Endothelial cell of umbilical vein (primary cell): ENCODE data around the gene NANOS2. TPM values are rescaled to one million over a fixed set of nuclear protein-coding genes. Genes with fewer than 3 reads are reported as not detected.

Experiments
- BruUV-seq: library from RNA; stranded (reverse); fragments of 400-500 nt; replicated peaks from 2 replicates; lab custom pipeline; 2021; lab: Mats Ljungman, UMichigan
- CTCF ChIA-PET: fragments of 300-600, 350-600 bp; sonication (Branson Sonifier 250); formaldehyde crosslinking; loops from one replicate; lab custom pipeline; 2021; ENCODE audit warnings: antibody characterized with exemption, inconsistent platforms; lab: Charles Lee
- POLR2A ChIA-PET: fragments of 300-600, 350-600 bp; sonication (Branson Sonifier 250); formaldehyde crosslinking; loops from one replicate; lab custom pipeline; 2021; ENCODE audit warnings: antibody characterized with exemption, inconsistent platforms; lab: Charles Lee
- DNase-seq: peaks from one replicate; pipeline ENCODE4 v3.0.0-alpha.2; 2011; ENCODE audit warnings: low read depth, low spot score
- FAIRE-seq: peaks from 2 replicates; lab custom pipeline; 2011; peaks lifted over from hg19 to GRCh38; lab: Jason Lieb, UNC
- H2AFZ ChIP-seq: 2 replicates; pipeline ENCODE4 v1.6.0; 2012; ENCODE audit warnings: low read depth, low read length, control low read depth, inconsistent platforms
- H3K27ac ChIP-seq: 2 replicates; pipeline ENCODE4 v1.5.1; 2011; ENCODE audit warnings: low read depth, mild to moderate bottlenecking, control low read depth, low read length, moderate library complexity; ENCODE audit not compliant: insufficient read depth
- H3K27me3 ChIP-seq, 2 experiments: 2 replicates each; pipeline versions ENCODE4 v1.6.0 to v1.6.1; 2011; ENCODE audit warnings: low read length in 2 of 2, mixed read lengths in 1 of 2; ENCODE audit not compliant: control insufficient read depth in 2 of 2, insufficient read depth in 2 of 2
- H3K36me3 ChIP-seq, 2 experiments: 2 replicates in 1 of 2; 3 replicates in 1 of 2; pipeline ENCODE4 v1.5.1; 2011; ENCODE audit warnings: low read length in 2 of 2, mild to moderate bottlenecking in 1 of 2, moderate library complexity in 1 of 2; ENCODE audit not compliant: control insufficient read depth in 2 of 2, insufficient read depth in 2 of 2; ENCODE audit errors: extremely low read depth in 1 of 2
- H3K4me1 ChIP-seq: 3 replicates; pipeline ENCODE4 v1.5.1; 2011; ENCODE audit warnings: mild to moderate bottlenecking, low read length; ENCODE audit not compliant: control insufficient read depth, insufficient read depth; ENCODE audit errors: extremely low read depth
- H3K4me2 ChIP-seq: 2 replicates; pipeline ENCODE4 v1.6.1; 2011; ENCODE audit warnings: low read length, control low read depth, mixed read lengths; ENCODE audit not compliant: insufficient read depth
- H3K4me3 ChIP-seq, 3 experiments: fragments of 200-600 bp in 1 of 3; sonication (generic), shearing (Covaris generic) in 1 of 3; replicated peaks in 1 of 3; 2 replicates each; pipeline ENCODE4 v1.5.1; 2011 to 2016; ENCODE audit warnings: control low read depth in 3 of 3, low read length in 3 of 3, mild to moderate bottlenecking in 2 of 3, inconsistent platforms in 1 of 3, low read depth in 1 of 3, moderate library complexity in 1 of 3; ENCODE audit not compliant: insufficient read depth in 1 of 3
- H3K79me2 ChIP-seq: 2 replicates; pipeline ENCODE4 v1.6.0; 2012; ENCODE audit warnings: low read length, inconsistent platforms; ENCODE audit not compliant: control insufficient read depth, insufficient read depth
- H3K9ac ChIP-seq: replicated peaks from 2 replicates; pipeline ENCODE3; 2011; ENCODE audit warnings: low read length, control low read depth; ENCODE audit not compliant: insufficient read depth; ENCODE audit errors: extremely low read depth
- H3K9me1 ChIP-seq: replicated peaks from 3 replicates; pipeline ENCODE4 v1.6.0; 2011; ENCODE audit warnings: mild to moderate bottlenecking, low read length; ENCODE audit not compliant: control insufficient read depth, insufficient read depth; ENCODE audit errors: extremely low read depth
- H3K9me3 ChIP-seq: replicated peaks from 2 replicates; pipeline ENCODE4 v1.5.1; 2012; ENCODE audit warnings: low read length, inconsistent platforms; ENCODE audit not compliant: control insufficient read depth, insufficient read depth
- H4K20me1 ChIP-seq: replicated peaks from 2 replicates; pipeline ENCODE3; 2011; ENCODE audit warnings: mild to moderate bottlenecking, low read length; ENCODE audit not compliant: control insufficient read depth, insufficient read depth; ENCODE audit errors: extremely low read depth
- CTCF ChIP-seq, 2 donors: IDR thresholded peaks; 1 replicate in 1 of 2; 2 replicates in 1 of 2; pipeline ENCODE4 v1.5.1; 2011; ENCODE audit warnings: low read length in 2 of 2, mild to moderate bottlenecking in 2 of 2, moderate library complexity in 2 of 2, control low read depth in 1 of 2, inconsistent platforms in 1 of 2, low read depth in 1 of 2; ENCODE audit not compliant: insufficient read depth in 1 of 2; ENCODE audit errors: extremely low read depth in 1 of 2
- EZH2 ChIP-seq: IDR thresholded peaks from 2 replicates; pipeline ENCODE4 v1.6.1; 2012; ENCODE audit warnings: borderline replicate concordance, low read depth, mild to moderate bottlenecking, moderate library complexity, low read length, inconsistent platforms; ENCODE audit not compliant: severe bottlenecking
- FOS ChIP-seq: IDR thresholded peaks from 2 replicates; pipeline ENCODE4 v1.6.1; 2011; ENCODE audit warnings: mild to moderate bottlenecking, low read length, moderate library complexity, borderline replicate concordance; ENCODE audit not compliant: insufficient read depth
- GATA2 ChIP-seq: IDR thresholded peaks from 2 replicates; pipeline ENCODE4 v1.7.0; 2011; ENCODE audit warnings: low read depth, mild to moderate bottlenecking, moderate library complexity, mixed read lengths, low read length; ENCODE audit not compliant: insufficient read length, insufficient read depth
- JUN ChIP-seq: IDR thresholded peaks from 2 replicates; pipeline ENCODE4 v1.6.1; 2011; ENCODE audit warnings: borderline replicate concordance, low read depth; ENCODE audit not compliant: insufficient read length, insufficient read depth
- MYC ChIP-seq: IDR thresholded peaks from one replicate; pipeline ENCODE4 v1.6.1; 2011; ENCODE audit warnings: mild to moderate bottlenecking, low read depth, low read length
- POLR2A ChIP-seq: IDR thresholded peaks from 2 replicates; pipeline ENCODE4 v1.6.1; 2012; ENCODE audit warnings: low read depth, mild to moderate bottlenecking, control low read depth, low read length
- POLR2AphosphoS5 ChIP-seq: IDR thresholded peaks from 2 replicates; pipeline ENCODE4 v1.6.1; 2012; ENCODE audit warnings: low read depth, mild to moderate bottlenecking, control low read depth, low read length, moderate library complexity; ENCODE audit not compliant: insufficient read depth
- dilution Hi-C: fragments of 300-500 bp; cut with MboI; formaldehyde crosslinking; loops from one replicate; pipeline ENCODE4 v1.15.0; 2019; ENCODE audit warnings: low sequenced_read_pairs; ENCODE audit not compliant: extremely low pct_ligation_motif_present
- intact Hi-C: fragments of 100-400 bp; cut with micrococcal nuclease; formaldehyde crosslinking; loops from one replicate; pipeline ENCODE4 v1.10.0; 2022
- polyA plus RNA-seq, 4 experiments: library from polyadenylated mRNA; depleted of rRNA in 3 of 4; stranded (reverse) in 3 of 4; unstranded in 1 of 4; fragments of >200 nt; gene quantifications; 2 replicates each; pipeline versions ENCODE4 v1.2.1 to v1.2.3, GENCODE V29; 2011 to 2012; ENCODE audit warnings: missing spikeins in 1 of 4
- total RNA-seq: library from RNA; stranded (reverse); gene quantifications from 2 replicates; pipeline ENCODE4 v1.2.3, GENCODE V29; 2021
- TF ChIP-seq, protein P1 (sequence below): IDR thresholded peaks from 2 replicates; pipeline ENCODE4 v1.6.1; 2011; ENCODE audit not compliant: insufficient read depth, insufficient read length

Gene NANOS2
- total and polyA plus RNA-seq, 2 donors (not counting 3 experiments of a cell fraction or from before 2014, with no cell fraction given), result not detected

DNA sequence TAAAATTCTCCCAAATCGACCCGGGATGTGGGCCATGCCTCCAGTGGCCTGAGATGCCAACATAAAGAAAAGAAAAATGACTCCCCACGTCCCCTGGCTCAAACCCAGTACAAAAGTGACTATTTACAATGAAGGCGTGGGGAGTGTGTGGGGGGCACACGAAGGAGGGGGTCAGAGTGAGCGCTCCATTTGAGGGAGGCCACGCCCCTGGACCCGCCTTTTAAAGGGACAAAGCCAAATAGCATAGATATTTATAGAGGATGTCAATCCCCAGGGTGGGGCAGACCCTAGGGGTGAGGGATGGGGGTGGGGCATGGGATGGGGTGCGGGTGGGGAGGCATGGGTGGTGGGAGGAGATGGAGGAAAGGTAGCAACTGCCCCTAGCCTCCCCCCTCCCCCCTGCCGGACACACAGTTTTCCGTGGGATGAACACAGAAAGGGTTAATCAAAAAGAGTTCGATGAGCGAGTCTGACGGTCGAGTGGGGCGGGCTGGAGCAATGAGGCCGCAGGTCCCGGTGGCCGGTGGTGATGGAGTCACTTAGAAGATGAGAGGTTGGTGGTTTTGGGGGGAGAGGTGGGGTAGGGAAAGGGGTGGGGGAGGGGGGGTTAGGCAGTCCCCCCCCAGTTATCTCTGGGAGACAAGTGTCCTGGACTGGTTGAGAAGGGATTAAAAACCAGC lies 20.1 kb upstream of the NANOS2 start:
- CTCF ChIA-PET, result no interaction called here
- Histone ChIP-seq H3K9me1 (no peaks in the 10 kb centered on the region), H3K79me2 (no peaks in the 10 kb centered on the region), H3K27me3 (no peaks in the 10 kb centered on the region), H3K9ac (no peak overlapping the region), H3K4me1 (no peaks in the 10 kb centered on the region), H4K20me1 (no peaks in the 10 kb centered on the region), H3K4me2 (no peak overlapping the region), H2AFZ (no peak overlapping the region), H3K36me3 (peaks cover 0 to 2% of the 10 kb centered on the region in 2 experiments), H3K4me3 (no peak overlapping the region), H3K27ac (no peak overlapping the region), H3K9me3 (no peaks in the 10 kb centered on the region)
- DNase-seq (no peak), FAIRE-seq (no peak)
- intact Hi-C loops, result no loop called here
- BruUV-seq, result no TSS peak
- dilution Hi-C loops, result no loop called here
- TF ChIP-seq POLR2AphosphoS5 (no peak), FOS (no peak), CTCF (IDR thresholded peaks at IDR 0.05; ENCODE audit: extremely low read depth in 1 of 2, insufficient read depth in 1 of 2, low read depth in 1 of 2, low read length in 2 of 2) (no peak), JUN (no peak), MYC (no peak), POLR2A (no peak), EZH2 (no peak), GATA2 (no peak)
- TF ChIP-seq, protein P1, sequence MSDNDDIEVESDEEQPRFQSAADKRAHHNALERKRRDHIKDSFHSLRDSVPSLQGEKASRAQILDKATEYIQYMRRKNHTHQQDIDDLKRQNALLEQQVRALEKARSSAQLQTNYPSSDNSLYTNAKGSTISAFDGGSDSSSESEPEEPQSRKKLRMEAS, result no peak
- POLR2A ChIA-PET, result no interaction called here
